Neural cell (in vitro differentiated cells): Measurements from ENCODE around the gene PRPH.

Experiments
- EP300 ChIP-seq: fragments of 450-650 bp; conservative IDR thresholded peaks from 2 replicates; pipeline ENCODE4 v1.6.1; 2014; ENCODE audit warnings: antibody characterized with exemption, mild to moderate bottlenecking, moderate library complexity; ENCODE audit not compliant: poor library complexity, severe bottlenecking
- EZH2 ChIP-seq: fragments of 200-600, 300-800 bp; shearing (Covaris generic), sonication (generic); IDR thresholded peaks from 2 replicates; pipeline ENCODE4 v1.6.1; 2014; ENCODE audit warnings: antibody characterized with exemption, low read length, borderline replicate concordance, mild to moderate bottlenecking; ENCODE audit not compliant: insufficient read depth, poor library complexity, severe bottlenecking
- MXI1 ChIP-seq: fragments of 450-650 bp; conservative IDR thresholded peaks from 2 replicates; pipeline ENCODE4 v1.6.1; 2014; ENCODE audit warnings: antibody characterized with exemption, mild to moderate bottlenecking; ENCODE audit not compliant: poor library complexity, severe bottlenecking
- POLR2AphosphoS5 ChIP-seq: IDR thresholded peaks from 2 replicates; pipeline ENCODE4 v1.6.1; 2012
- RAD21 ChIP-seq: fragments of 450-650 bp; conservative IDR thresholded peaks from 2 replicates; pipeline ENCODE4 v1.6.1; 2014; ENCODE audit warnings: antibody characterized with exemption, mild to moderate bottlenecking, moderate library complexity
- SMC3 ChIP-seq: fragments of 450-650 bp; conservative IDR thresholded peaks from 2 replicates; pipeline ENCODE4 v1.6.1; 2014; ENCODE audit warnings: antibody characterized with exemption, mild to moderate bottlenecking, moderate library complexity; ENCODE audit not compliant: poor library complexity
- TAF1 ChIP-seq: IDR thresholded peaks from 2 replicates; pipeline ENCODE4 v1.6.1; 2012; ENCODE audit warnings: low read depth
- TF ChIP-seq, protein P1 (sequence below): fragments of 450-650 bp; IDR thresholded peaks from 2 replicates; pipeline ENCODE4 v1.5.1; 2014; ENCODE audit warnings: antibody characterized with exemption, mild to moderate bottlenecking, moderate library complexity; ENCODE audit not compliant: poor library complexity, severe bottlenecking
- TF ChIP-seq, protein P2 (sequence below): IDR thresholded peaks from 2 replicates; pipeline ENCODE4 v1.6.1; 2012; ENCODE audit warnings: borderline replicate concordance

DNA sequence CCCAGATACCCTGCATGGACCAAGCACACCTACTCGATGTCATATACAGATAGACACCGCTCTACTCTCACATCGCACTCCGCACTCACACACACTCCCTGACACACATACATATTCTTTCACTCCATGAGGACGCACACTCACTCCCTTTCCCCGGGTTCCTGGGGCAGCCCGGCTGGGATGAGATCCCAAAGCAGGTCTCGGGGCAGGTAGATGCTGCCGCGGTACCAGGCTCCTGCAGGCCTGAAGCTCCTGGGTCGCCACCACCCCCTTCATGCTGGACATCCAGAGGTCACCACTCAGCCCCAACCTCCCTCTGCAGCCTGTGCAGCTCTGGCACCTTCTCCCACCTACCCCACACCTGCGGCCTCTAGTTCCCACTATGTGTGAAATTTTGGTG is 39.7 kb downstream of the PRPH start:
- TF ChIP-seq, protein P1, sequence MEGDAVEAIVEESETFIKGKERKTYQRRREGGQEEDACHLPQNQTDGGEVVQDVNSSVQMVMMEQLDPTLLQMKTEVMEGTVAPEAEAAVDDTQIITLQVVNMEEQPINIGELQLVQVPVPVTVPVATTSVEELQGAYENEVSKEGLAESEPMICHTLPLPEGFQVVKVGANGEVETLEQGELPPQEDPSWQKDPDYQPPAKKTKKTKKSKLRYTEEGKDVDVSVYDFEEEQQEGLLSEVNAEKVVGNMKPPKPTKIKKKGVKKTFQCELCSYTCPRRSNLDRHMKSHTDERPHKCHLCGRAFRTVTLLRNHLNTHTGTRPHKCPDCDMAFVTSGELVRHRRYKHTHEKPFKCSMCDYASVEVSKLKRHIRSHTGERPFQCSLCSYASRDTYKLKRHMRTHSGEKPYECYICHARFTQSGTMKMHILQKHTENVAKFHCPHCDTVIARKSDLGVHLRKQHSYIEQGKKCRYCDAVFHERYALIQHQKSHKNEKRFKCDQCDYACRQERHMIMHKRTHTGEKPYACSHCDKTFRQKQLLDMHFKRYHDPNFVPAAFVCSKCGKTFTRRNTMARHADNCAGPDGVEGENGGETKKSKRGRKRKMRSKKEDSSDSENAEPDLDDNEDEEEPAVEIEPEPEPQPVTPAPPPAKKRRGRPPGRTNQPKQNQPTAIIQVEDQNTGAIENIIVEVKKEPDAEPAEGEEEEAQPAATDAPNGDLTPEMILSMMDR: no peak
- TF ChIP-seq POLR2AphosphoS5: no peak
- TF ChIP-seq SMC3: no peak
- no peak for TF ChIP-seq TAF1
- TF ChIP-seq, protein P2, sequence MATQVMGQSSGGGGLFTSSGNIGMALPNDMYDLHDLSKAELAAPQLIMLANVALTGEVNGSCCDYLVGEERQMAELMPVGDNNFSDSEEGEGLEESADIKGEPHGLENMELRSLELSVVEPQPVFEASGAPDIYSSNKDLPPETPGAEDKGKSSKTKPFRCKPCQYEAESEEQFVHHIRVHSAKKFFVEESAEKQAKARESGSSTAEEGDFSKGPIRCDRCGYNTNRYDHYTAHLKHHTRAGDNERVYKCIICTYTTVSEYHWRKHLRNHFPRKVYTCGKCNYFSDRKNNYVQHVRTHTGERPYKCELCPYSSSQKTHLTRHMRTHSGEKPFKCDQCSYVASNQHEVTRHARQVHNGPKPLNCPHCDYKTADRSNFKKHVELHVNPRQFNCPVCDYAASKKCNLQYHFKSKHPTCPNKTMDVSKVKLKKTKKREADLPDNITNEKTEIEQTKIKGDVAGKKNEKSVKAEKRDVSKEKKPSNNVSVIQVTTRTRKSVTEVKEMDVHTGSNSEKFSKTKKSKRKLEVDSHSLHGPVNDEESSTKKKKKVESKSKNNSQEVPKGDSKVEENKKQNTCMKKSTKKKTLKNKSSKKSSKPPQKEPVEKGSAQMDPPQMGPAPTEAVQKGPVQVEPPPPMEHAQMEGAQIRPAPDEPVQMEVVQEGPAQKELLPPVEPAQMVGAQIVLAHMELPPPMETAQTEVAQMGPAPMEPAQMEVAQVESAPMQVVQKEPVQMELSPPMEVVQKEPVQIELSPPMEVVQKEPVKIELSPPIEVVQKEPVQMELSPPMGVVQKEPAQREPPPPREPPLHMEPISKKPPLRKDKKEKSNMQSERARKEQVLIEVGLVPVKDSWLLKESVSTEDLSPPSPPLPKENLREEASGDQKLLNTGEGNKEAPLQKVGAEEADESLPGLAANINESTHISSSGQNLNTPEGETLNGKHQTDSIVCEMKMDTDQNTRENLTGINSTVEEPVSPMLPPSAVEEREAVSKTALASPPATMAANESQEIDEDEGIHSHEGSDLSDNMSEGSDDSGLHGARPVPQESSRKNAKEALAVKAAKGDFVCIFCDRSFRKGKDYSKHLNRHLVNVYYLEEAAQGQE: no peak
- no peak for TF ChIP-seq RAD21
- TF ChIP-seq EZH2: no peak
- TF ChIP-seq MXI1: no peak
- TF ChIP-seq EP300: no peak
